Keratinocyte (primary cell): ENCODE results near the gene GPRIN2.

Source experiments
- CTCF ChIP-seq, 3 experiments: IDR thresholded peaks in 1 of 3; conservative IDR thresholded peaks in 1 of 3; optimal IDR thresholded peaks in 1 of 3; 2 replicates in 2 of 3; 3 replicates in 1 of 3; pipeline versions ENCODE3 to v1.5.1; 2011; ENCODE audit warnings: low read length in 3 of 3, mild to moderate bottlenecking in 3 of 3, moderate library complexity in 2 of 3, control low read depth in 1 of 3, inconsistent platforms in 1 of 3; ENCODE audit not compliant: insufficient read depth in 2 of 3; ENCODE audit errors: extremely low read depth in 1 of 3
- EZH2 ChIP-seq: IDR thresholded peaks from one replicate; pipeline ENCODE4 v1.6.1; 2012; ENCODE audit warnings: inconsistent platforms, mild to moderate bottlenecking, low read length, moderate library complexity

GRCh38 chr10:46549171-46550075 lies 7.0 kb downstream of the GPRIN2 start:
- TF ChIP-seq CTCF (optimal IDR thresholded peaks at IDR 0.05 in 1 of 3, IDR thresholded peaks at IDR 0.05 in 1 of 3, conservative IDR thresholded peaks at IDR 0.05 in 1 of 3; ENCODE audit: extremely low read depth in 1 of 3, insufficient read depth in 2 of 3, low read length in 3 of 3) = no peak
- TF ChIP-seq EZH2 = no peak
